ENCODE measurements around the gene ATP8A2.

Gene ATP8A2

DNA sequence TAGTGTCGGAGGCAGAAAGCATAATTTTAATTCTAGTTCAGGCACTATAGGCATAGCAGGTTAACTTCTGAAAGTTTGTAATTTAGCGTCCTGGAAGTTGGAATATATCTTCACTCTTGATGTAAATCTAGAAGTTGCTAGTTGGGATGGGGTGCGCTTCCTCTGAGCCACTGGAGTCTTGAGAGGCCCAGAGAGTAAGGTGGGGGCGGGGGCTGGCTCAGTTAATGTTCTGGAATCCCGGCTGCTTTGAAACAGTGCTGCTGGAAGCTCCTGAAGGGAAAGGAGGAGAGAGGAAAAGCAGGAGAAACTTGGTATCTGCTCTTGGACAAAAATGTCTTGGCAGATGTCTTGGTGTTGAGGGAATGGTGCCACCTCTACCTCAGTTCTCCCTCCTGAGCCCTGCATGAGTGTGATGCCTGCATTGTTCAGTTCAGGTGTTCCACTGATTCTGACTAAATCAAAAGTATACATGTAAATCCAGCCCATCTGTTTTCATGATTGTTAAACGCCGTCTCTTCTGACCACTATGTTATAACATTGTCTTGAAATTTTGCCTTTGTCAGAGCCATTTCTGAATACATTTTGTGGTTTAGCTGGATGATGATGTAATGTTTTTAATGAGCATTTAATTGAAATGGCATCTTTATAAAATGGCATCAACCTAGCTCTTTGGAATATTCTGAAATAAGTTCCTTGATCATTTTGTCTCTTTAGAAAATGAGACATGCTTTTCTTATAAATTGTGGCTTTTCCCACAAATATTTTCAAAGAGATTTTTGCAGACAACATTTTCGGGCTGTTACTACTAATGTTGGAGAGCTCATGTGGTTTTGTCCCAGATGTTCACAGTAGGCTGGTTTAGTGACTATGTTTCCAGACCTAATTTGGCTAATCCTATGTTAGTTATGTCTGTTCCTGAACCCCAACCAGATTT is 477.3 kb downstream of the ATP8A2 start:
- DNase-seq (ENCODE audit: low spot score), result no peak

DNA sequence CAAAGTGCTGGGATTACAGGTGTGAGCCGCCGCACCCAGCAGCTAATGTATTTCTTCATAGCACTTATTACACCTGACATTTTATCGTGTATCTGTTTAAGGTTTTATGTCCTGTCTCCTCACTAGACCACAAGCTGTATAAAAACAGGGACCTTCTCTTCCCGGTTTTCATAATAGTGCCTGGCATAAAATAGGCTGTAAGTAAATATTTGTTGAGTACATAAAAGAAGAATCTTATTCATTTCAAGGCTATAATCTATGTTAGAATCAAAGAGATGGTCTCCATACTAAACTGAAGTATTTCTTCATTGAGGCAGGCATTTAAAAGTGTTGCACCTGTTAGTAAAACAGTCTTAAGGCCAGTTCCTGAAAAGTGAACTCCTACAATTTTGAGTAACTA is 486.1 kb downstream of the ATP8A2 start:
- DNase-seq (ENCODE audit: low spot score), result no peak

DNA sequence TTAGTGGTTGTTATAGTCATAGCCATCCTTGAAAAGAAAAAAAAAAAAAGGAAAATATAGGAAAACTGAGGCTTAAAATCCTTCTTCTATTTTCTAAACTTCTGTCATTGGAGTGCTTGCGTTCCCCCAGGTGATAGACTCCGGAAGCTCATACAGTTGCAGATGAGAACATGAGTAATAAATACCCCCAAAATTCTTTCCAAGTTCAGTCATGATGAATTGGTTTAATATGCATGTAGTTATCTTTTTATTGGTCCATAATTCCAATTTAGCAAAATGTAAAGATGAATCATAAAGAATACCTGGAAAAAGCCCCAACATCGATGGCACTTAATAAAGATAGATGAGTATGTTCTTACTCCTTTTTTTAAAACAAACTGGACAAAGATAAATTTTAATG is 487.8 kb downstream of the ATP8A2 start:
- DNase-seq (ENCODE audit: low spot score), result no peak

DNA sequence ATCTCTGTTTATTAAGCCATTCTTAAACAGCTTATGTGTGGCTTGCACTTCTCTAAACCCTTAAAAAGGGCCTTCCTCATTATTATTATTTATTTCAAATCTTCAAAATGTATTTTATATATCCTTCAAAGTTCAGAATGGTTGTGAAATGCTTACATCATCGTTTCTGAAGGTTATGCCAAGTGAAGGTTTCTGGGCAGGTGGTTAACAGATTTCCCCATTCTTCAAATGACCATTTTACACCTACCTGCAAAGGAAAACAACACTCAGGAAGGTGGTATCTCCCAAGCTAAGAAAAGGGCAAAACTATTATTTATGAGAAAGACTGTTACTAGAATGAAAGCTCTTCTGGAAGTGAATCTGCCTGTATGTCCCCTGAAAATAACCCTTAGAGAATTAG is 488.5 kb downstream of the ATP8A2 start:
- DNase-seq (ENCODE audit: low spot score), result no peak

DNA sequence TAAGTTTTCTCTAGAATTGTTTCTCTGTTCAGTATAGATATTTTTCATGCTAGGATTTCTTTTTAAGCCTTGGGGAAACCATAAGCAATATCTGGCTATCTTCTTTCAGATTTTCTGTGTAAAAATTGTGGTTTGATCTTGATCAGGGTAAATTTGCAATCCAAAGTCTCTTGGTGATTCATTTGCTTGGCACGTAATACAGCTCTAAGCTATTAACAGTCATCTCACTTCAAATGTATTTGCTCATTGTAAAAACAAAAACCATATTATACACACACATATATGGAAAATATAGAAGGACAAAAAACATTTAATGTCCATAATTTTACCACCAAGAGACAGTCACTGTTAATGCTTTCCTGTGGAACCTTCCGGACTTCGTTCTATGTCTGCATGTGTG is 489.1 kb downstream of the ATP8A2 start:
- DNase-seq (ENCODE audit: low spot score), result no peak

DNA sequence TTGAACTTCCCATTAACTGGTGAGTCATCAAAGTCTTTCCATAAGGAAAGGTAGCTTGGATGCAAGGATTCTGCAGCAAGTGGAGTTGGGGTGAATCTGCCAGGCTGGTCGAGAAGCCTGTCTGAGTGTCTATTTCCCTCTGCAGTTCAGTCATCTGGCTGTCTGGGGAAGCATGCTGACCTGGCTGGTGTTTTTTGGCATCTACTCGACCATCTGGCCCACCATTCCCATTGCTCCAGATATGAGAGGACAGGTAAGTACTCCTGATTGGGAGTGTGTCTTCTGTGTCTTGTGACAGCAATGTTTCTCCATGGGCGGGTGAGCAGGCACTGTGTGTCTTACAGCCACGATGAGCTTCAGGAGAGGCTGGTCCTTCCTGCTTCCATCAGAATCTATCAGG is 490.4 kb downstream of the ATP8A2 start:
- no peak for DNase-seq (ENCODE audit: low spot score)

DNA sequence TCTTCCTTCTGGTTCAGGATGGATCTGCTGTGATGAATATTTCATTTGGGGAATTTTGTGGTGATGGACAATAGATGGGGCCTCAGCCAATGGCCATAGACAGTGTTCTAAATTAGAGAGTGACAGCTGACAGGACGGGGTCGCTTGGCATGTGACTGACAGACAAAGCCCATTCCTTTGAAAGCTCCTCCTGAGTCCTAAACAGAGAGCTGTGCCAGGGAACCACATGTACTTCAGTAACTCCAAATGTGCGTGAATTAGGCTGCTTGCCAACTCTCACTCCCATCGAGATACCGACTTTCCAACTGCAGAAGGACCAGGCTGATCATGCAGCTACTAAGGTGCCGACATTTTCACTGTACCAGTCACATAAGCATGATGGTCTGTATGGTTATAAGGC is 492.3 kb downstream of the ATP8A2 start:
- DNase-seq (ENCODE audit: low spot score), result no peak

DNA sequence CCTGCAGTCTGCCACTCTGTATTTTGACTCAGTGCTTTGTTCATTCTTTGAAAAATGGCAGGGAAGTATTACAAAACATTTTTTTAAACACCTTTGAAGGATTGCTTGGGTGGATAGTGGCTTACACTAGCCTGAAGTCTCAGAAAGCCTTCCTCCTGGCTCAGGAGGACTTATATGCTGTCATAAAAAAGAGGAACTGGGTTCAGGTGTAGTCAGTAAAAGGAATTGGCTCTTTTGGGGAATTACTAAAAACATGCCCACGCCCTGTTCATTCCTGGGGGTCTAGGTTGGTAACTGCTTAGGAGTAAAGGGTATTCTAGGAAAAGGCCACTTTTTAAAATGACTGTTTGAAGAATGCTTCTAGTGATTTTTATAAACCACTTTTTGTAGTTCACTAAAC is 493.2 kb downstream of the ATP8A2 start:
- DNase-seq (ENCODE audit: low spot score), result no peak

DNA sequence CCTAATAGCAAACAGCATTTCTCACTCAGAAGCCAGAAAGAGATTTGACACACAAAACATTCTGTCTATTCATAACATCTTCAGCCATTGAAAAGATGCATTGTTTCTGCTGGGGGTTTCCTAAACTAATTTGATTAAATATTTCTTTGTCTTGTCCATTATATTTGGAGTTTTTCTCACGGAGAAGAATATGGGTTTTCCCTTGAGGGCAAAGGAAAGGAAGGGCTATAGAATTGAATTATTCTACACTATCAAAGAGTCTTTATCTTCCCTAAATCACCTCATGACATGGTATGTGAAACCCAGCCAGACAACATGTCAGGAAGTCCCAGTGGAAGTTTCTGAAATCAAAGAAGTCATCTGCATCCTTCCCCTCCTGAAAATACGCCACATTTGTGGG is 493.6 kb downstream of the ATP8A2 start:
- no peak for DNase-seq (ENCODE audit: low spot score)

DNA sequence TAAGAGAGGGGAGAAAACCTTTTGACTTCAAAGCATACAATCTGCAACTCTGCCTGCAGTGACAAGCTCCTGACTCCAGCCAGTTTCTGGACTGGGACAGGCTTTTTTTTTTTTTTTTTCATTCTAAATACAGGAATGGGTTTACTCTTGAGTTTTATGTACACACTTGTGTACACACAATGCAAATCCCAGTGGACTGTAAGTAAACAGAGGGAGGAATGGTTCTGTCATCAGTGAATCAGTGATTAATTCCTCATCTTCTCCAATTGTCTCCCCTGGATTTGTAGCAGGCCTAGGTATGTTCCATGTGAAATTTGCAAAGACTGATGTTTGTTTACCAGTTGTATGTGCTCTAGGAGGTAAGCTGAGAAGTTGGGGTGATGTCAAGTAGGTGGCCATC is 495.3 kb downstream of the ATP8A2 start:
- no peak for DNase-seq (ENCODE audit: low spot score)

DNA sequence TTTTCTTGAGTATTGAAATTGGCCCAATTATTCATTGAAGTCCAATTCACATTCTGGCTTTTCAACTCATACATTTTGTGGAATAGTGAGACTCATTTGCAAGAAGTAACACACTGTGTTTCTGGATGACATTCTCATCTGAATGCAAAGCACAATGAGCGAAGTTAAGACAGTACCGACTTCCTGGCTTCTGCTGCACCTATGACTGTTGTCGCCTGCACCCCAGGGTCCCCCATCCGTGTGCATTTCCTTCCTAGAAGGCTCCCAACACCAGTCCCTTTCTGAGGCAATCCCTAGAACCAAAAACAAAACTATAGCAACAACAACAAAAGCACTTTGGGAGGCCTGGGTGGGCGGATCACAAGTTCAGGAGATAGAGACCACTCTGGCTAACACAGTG is 496.7 kb downstream of the ATP8A2 start:
- no peak for DNase-seq (ENCODE audit: low spot score)

DNA sequence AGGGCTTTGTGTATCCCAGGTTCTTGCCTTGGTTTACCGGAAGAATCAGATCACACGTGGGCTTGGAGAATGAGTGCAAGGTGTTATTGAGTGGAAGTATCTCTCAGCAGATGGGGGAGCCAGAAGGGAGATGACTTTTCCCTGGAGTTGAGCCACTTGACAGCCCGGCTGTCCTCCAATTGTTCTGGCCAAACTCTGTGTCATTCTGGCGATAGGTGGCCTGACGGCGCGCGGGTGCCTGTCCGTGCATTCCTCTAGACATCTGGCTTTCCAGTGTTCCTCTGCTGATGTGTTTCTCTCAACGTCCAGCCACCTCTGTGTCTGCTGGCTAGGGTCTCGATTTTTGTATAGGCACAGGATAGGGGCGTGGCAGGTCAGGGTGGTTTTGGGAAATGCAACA is 498.2 kb downstream of the ATP8A2 start:
- DNase-seq (ENCODE audit: low spot score), result no peak

DNA sequence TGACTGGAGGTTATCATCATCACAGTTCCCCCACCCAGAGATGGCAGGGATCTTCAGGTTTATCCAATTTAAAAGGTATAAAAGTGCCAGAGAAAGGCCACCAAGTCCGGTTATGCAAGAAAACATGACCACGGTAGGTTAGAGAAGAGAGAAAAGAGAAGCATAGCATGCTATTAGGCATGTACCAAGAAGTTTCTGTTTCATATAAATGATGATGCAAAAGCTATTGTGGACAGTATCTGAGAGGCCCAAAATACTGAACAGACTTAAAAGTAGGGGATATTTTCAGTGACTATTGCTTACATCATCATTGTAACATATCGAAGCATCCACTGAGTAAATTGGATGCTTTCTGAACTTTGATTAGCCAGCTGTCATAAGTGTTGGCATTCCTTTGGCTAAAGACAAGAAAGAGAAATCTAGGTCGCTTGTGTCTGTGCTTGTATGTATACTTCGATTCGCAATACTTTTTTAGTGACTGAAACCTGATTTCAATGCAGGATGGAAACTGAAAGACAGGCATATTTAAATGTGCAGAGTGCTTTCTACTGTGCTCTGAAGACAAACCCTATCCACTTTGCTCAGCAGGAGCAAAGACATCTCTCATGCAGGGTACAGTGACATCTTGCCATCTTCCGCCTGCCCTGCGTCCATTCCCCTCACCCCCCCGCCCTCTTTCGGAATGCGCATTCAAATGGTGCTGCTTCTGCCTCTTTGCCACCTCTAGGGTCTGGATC is 499.8 kb downstream of the ATP8A2 start:
- no peak for DNase-seq (ENCODE audit: low spot score)

DNA sequence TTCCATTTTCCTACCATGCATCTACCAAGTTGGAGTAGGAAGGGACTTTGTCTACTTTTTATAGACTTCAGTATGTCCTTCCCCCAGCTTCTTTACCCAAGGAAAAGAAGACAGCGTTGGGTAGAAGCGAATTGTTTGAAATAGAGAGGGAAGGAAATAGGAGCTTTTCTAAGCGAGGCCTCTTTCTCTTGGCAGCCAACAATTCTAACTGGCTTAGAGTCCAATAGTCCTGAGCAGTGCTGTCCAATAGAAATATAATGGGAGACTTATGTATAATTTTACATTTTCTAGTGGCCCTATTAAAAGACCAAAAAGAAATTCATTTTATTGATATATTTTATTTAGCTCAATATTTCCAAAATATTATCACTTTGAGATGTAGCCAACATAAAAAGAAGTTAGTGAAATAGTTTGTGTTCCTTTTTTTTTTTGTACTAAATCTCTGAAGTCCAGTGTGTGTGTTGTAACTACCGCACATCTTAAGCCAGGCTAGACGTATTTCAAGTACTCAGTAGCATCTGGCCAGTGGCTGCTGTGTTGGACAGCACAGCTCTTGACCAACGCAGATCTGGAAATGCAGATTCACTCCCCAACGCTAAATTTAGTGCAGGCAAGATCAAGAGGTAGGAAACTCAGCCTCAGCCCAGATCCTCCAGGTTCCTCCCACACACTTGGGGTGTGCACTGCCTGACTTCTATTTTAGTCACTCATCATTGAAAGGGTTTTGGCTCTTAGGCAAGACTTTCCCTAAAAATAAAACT is 500.9 kb downstream of the ATP8A2 start:
- no peak for DNase-seq (ENCODE audit: low spot score)

DNA sequence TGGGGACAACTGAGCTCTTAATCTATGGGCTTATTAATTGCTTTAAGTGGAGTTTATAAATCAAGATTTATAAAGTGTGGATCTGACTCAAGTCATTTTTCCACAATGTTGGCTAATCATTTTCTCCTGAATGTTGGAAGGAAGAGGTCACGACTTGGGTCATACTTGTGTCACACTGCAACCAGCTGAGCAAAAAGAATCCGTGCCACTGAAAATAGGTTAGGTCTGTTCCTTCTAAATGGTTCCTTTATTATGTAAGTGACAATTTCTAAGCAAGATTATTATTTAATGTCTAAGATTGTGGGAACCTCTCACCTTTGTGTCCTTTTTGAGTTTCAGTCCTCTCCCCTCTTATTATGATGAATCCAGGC is 501.5 kb downstream of the ATP8A2 start:
- DNase-seq (ENCODE audit: low spot score), result no peak

DNA sequence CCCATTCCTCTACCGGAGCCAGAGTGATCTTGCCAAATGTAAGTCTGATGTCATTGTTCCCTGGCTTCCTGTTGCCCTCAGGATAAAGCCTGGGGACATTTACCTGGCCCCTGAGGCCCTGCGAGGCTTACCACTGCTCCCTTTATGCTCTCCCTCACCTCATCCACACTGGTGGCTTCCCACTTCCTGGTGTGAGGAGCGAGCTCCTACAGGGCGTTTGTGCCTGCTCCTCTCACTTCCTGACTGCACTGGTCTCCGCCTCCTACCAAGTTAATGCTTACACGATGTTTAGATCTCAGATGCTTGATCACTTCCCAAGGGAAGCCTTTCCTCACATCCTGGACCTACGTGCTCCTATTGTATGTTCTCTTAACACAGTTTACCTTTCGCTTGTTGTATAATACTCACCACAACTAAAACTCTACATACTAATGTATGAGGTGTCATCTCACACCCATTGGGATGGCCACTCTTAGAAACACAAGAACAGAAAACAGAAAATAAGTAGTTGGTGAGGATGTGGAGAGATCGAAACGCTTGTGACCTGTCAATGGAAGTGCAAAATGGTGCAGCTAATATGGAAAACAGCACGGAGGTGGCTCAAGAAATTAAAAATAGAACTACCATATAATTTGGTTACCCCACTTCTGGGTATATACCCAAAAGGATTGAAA is 502.4 kb downstream of the ATP8A2 start:
- DNase-seq (ENCODE audit: low spot score), result no peak

DNA sequence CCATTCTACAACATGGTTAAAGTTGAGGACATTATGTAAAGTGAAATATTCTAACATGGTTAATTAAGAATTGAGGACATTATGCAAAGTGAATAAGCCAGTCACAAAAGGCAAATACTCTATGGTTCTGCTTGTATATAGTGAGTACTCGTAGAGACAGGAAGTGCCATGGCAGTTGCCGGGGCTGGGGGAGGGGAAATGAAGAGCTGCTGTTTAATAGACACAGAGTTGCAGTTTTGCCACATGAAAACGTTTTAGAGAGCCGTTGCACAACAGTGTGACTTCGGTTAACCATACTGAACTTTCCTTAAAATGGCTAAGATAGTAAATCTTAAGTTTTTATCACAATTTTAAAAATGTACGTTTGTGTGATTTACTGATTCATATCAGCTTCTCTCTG is 503.1 kb downstream of the ATP8A2 start:
- no peak for DNase-seq (ENCODE audit: low spot score)

DNA sequence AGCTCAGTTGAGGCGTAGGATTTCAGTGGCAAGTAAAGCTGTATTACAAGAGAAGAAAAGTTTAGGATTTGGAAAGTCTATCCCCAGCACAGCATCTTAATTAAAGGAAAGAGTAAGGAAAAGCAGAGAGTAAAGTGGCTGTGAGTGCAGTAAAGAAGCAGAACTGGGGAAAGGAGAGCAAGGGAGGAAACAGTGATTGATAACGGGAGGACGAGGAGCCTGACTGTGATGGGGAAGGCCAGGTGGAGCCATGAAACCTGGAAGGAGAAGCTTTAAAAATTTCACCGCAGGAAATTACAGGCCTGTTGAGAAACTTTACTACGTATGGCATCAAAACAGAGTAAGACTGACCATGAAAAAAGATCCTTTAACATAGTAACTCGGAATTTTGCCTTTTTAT is 504.5 kb downstream of the ATP8A2 start:
- no peak for DNase-seq (ENCODE audit: low spot score)

DNA sequence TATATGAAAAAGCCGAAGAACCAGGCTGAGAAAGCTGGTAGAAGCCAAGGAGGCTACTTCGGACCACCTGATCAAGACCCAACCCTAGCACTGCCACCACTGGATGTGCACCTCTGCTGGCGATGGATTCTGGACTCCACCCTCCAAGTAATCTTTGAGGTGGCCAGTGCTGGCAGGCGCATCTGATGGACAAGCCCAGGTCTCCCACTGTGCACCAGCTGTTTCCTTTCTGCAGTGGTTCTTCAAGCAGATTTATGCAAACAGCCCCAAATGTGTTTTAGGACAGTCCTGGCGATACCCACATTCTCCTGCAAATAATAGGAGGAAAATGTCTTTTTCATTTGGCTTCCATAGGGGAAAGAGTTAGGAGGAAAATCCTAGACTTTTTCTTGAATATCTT is 507.7 kb downstream of the ATP8A2 start:
- DNase-seq (ENCODE audit: low spot score), result no peak

DNA sequence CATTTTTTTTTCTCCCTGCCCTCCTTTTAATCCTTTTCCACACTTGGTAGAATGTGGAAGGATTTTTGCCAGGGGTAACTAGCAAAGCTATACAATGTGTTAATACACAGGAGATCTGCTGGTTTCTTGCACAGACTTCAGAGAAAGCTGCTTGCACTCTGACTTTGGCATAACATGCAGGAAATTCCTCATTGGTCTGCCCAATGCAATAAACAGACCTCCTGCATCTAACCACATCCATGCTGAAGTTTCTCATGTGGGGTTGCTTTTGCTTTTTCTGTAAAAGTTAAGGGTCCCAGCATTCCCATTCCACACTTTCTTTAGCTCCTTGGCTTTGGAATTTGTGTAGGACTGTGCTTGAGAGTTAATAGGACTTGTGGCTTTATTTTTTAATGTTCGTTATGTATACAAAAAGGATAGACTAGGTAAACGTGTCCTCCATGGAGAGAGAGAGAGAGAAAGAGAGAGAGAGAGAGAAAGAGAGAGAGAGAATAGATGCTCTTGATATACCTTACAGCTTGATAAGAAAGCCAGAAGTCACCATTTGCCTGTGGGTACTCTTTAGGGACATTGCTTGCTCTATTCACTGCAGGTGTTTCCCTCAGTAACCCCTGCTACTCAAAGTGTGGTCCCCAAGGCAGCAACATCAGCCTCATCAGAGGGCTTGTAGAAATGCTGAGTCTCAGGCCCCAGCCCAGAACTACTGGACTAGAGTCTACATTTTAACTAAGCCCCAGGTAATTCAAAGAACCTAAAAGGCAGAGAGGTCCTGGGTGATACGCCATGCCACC is 509.6 kb downstream of the ATP8A2 start:
- DNase-seq (ENCODE audit: low spot score), result no peak

DNA sequence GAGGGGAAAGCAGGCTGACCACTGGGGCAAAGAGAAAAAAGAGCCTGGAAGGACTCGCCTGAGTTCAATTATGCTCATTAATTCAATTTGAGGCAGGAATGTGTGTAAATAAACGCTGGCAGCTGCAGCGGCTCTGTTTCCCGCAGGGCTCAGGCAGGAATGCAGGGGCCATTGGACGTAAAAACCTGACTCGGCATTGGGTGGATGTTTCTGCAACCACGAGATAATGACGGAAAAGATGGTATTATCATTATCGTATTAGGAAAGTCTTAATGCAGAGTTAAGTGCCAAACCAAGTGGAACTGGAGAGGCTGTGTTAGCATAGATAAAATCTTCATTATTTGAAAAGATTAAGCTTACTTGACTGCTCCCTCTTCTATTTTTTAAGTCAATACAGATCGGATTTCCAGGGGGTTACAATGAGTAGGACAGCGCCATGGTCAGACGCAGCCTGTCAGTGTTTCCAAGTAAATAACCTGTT is 510.2 kb downstream of the ATP8A2 start:
- no peak for DNase-seq (ENCODE audit: low spot score)
